22Rv1 (cell line): ENCODE data around the gene TTC14.
"Not testable (repeated sequence)": the region's sequence is repeated elsewhere in the genome, so short reads cannot be mapped to it uniquely, and the experiment has no call there.

Source experiments
- H3K27ac ChIP-seq: fragments of 450-650 bp; 2 replicates; pipeline ENCODE4 v1.5.1; 2017
- CTCF ChIP-seq: fragments of 450-650 bp; IDR thresholded peaks from 2 replicates; pipeline ENCODE4 v1.5.1; 2017; ENCODE audit warnings: mild to moderate bottlenecking
- ZFX ChIP-seq: fragments of 450-650 bp; IDR thresholded peaks from 2 replicates; pipeline ENCODE4 v1.6.1; 2017; ENCODE audit warnings: antibody characterized with exemption, borderline replicate concordance

Gene TTC14

GRCh38 chr3:180590396-180590795 lies 11.6 kb upstream of the TTC14 start:
- TF ChIP-seq CTCF = no peak
- TF ChIP-seq ZFX = no peak
- no peak overlapping the region for H3K27ac ChIP-seq

DNA sequence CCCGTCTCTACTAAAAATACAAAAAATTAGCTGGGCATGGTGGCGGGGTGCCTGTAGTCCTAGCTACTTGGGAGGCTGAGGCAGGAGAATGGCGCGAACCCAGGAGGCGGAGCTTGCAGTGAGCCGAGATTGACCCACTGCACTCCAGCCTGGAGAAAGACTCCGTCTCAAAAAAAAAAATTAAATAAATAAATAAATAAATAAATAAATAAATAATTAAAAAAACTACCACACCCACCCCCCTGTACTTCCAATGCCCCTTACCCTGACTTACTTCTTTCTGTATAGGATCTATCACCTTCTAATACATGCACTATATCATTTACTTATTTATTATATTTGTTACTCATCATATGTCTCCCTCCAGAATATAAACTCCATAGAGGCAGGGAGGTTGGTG lies 8.3 kb upstream of the TTC14 start:
- not testable (repeated sequence) for H3K27ac ChIP-seq

DNA sequence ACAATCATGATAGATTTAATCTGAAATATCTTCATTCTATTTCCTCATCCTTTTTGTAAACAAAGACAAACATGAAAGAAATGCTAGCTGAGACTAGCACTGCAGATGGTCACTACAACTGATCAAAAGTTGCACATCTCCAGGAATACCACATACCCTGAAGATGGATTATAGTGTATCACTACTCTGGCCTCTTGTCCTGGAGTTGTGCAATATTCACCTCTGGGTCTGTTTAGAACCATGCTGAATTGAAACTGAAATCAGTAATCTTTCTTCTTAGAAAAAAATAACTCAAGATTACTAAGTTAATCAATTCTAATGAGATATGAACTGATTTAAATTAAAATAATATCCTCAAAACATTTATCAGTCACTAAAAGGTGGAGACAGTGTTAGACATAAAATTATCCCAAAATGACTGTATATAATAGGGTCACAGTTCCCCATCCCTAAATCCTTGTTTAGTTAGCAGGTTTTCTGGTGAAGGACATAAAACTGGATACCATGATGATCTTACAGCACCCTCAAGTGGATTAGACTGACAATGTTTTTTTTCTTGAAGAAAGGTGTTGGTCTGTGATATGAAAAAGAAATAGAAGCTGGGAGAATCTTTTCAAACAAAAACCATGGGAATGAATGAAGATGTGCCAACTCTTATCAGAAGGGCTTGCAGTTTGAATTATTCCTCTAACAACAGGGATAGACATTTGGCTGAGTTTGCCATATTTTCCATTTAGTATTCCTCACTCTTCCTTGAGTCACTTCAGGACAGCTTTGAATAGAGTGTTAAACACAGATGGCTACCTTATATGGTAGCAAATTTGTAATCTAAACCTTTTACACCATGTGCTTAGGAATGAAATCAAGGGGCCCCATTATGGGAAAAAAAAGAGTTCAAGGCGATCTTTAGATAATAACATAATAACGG lies 7.1 kb upstream of the TTC14 start:
- H3K27ac ChIP-seq = no peak overlapping the region
- TF ChIP-seq ZFX (no peak), CTCF (peak; percentile 63)

DNA sequence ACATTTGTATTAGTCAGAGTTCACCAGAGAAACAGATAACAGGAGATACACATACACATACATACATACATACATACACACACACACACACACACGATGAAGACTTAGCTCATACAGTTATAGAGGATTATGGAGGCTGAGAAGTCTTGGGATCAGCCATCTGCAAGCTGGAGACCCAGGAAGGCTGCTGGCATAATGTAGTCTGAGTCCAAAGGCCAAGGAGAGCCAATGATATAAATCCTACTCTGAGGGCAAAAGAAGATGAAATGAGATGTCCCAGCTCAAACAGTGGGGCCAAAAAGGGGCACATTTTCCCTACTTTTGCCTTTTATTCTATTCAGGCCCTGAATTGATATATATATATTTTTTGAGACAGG lies 6.4 kb upstream of the TTC14 start:
- TF ChIP-seq ZFX (no peak), CTCF (no peak)

DNA sequence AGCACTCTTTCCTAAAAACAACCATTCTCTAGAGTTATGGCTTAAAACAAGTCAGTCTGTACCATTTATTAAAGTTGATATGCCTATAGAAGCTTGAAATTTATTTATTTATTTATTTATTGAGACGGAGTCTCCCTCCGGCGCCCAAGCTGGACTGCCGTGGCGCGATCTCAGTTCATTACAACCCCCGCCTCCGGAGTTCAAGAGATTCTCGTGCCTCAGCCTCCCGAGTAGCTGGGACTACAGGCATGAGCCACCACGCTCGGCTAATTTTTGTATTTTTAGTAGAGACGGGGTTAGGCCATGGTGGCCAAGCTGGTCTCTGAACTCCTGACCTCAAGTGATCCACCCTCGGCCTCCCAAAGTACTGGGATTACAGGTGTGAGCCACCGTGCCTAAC lies 1.5 kb upstream of the TTC14 start:
- TF ChIP-seq ZFX = no peak
- no peak for TF ChIP-seq CTCF

More for the DNA sequence above, 6.4 kb upstream of the TTC14 start:
- no peak overlapping the region for H3K27ac ChIP-seq

GRCh38 chr3:180611006-180611405 lies 9.0 kb downstream of the TTC14 start:
- no peak overlapping the region for H3K27ac ChIP-seq
- TF ChIP-seq ZFX (no peak), CTCF (no peak)

More for the DNA sequence above, 1.5 kb upstream of the TTC14 start:
- no peak overlapping the region for H3K27ac ChIP-seq

GRCh38 chr3:180612364-180612763 lies 10.4 kb downstream of the TTC14 start:
- TF ChIP-seq CTCF = no peak
- no peak for TF ChIP-seq ZFX
- no peak overlapping the region for H3K27ac ChIP-seq

GRCh38 chr3:180615954-180616353 lies 14.0 kb downstream of the TTC14 start:
- H3K27ac ChIP-seq = no peak overlapping the region
- TF ChIP-seq ZFX (no peak), CTCF (no peak)
